GM18519 (cell line): ENCODE measurements around the gene EIPR1.

Source experiments
- ATAC-seq: cut with Tn5 transposase; IDR thresholded peaks from one replicate; pipeline ENCODE4 v1.9.1; 2021; ENCODE audit warnings: mild to moderate bottlenecking, moderate library complexity; ENCODE audit not compliant: unreplicated experiment, low FRiP score

The EIPR1 gene

GRCh38 chr2:3325458-3326181 is 52.0 kb downstream of the EIPR1 start:
- no peak for ATAC-seq

- no peak for ATAC-seq
These were observed 53.0 kb downstream of the EIPR1 start for GRCh38 chr2:3324404-3325281.

GRCh38 chr2:3324036-3324386 is 53.6 kb downstream of the EIPR1 start:
- no peak for ATAC-seq

GRCh38 chr2:3323360-3324035 is 54.1 kb downstream of the EIPR1 start:
- no peak for ATAC-seq

GRCh38 chr2:3322311-3322970 is 55.2 kb downstream of the EIPR1 start:
- no peak for ATAC-seq

- ATAC-seq, result no peak
These were observed 55.8 kb downstream of the EIPR1 start for GRCh38 chr2:3321825-3322224.

- no peak for ATAC-seq
These were observed 56.6 kb downstream of the EIPR1 start for GRCh38 chr2:3320910-3321605.

GRCh38 chr2:3319745-3320566 is 57.7 kb downstream of the EIPR1 start:
- ATAC-seq, result no peak

GRCh38 chr2:3319134-3319533 is 58.5 kb downstream of the EIPR1 start:
- ATAC-seq, result no peak

GRCh38 chr2:3317871-3318590 is 59.6 kb downstream of the EIPR1 start:
- ATAC-seq, result no peak

- no peak for ATAC-seq
These were observed 60.3 kb downstream of the EIPR1 start for GRCh38 chr2:3317277-3317685.

- no peak for ATAC-seq
These were observed 61.0 kb downstream of the EIPR1 start for GRCh38 chr2:3316456-3317276.

GRCh38 chr2:3314626-3315025 is 63.0 kb downstream of the EIPR1 start:
- ATAC-seq, result no peak

GRCh38 chr2:3313781-3314375 is 63.7 kb downstream of the EIPR1 start:
- ATAC-seq, result no peak

- ATAC-seq, result no peak
These were observed 64.9 kb downstream of the EIPR1 start for GRCh38 chr2:3312576-3313345.

GRCh38 chr2:3311601-3312000 is 66.0 kb downstream of the EIPR1 start:
- no peak for ATAC-seq
